ENCODE results near the gene KLF3.
A peak's percentile ranks its signal among the peaks of the same experiment; 100 is the strongest.

KLF3 gene

GRCh38 chr4:38716256-38716655 is 52.3 kb downstream of the KLF3 start:
- TF ChIP-seq, protein P1, sequence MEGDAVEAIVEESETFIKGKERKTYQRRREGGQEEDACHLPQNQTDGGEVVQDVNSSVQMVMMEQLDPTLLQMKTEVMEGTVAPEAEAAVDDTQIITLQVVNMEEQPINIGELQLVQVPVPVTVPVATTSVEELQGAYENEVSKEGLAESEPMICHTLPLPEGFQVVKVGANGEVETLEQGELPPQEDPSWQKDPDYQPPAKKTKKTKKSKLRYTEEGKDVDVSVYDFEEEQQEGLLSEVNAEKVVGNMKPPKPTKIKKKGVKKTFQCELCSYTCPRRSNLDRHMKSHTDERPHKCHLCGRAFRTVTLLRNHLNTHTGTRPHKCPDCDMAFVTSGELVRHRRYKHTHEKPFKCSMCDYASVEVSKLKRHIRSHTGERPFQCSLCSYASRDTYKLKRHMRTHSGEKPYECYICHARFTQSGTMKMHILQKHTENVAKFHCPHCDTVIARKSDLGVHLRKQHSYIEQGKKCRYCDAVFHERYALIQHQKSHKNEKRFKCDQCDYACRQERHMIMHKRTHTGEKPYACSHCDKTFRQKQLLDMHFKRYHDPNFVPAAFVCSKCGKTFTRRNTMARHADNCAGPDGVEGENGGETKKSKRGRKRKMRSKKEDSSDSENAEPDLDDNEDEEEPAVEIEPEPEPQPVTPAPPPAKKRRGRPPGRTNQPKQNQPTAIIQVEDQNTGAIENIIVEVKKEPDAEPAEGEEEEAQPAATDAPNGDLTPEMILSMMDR (conservative IDR thresholded peaks at IDR 0.05) = no peak
- H3K27ac ChIP-seq = peak overlapping the region; percentile 67

DNA sequence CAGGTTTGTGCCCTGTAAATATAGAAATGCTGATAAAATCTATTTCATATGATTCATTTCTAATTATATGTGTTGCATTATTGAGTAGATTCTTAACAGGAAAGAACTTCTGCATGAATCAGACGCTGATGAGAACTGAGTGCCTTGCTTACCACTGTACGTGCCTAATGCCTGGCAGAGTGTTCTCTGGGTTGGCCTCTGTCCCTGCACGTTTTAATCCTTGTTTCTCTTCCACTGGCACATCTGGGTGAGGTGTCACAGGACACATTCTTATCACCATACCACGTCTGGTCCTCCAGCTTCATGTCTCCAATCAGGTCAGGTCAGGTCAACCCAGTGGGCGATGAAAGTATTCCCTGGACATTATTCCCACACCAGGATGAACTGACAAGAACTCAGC is 53.6 kb downstream of the KLF3 start:
- peak overlapping the region; percentile 67 for H3K27ac ChIP-seq
- TF ChIP-seq, protein P1 (conservative IDR thresholded peaks at IDR 0.05) = no peak

GRCh38 chr4:38723114-38723513 is 59.1 kb downstream of the KLF3 start:
- TF ChIP-seq, protein P1 (conservative IDR thresholded peaks at IDR 0.05) = no peak
- H3K27ac ChIP-seq = peak overlapping the region; percentile 5; the same call in 1 of the 2 replicates

GRCh38 chr4:38723726-38724474 is 59.9 kb downstream of the KLF3 start:
- peak overlapping the region; percentile 5; the same call in 1 of the 2 replicates for H3K27ac ChIP-seq
- TF ChIP-seq, protein P1 (conservative IDR thresholded peaks at IDR 0.05) = no peak

DNA sequence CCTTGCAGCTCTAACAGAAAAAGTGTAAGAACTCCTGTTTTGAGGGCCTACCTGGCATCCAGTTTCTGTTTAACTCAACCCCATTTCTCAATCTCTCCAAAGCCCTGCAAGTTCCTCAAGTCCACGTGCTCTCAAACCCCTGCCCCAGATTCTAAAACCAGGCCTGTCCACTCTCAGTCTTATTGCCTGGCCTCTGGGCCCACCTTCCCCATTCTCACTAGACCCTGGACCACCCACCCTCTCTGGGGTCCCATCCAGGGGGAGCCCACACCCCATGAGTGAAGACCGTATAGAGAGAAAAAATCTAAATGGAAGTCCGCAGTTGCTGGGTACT is 60.4 kb downstream of the KLF3 start:
- TF ChIP-seq, protein P1 (conservative IDR thresholded peaks at IDR 0.05) = no peak
- H3K27ac ChIP-seq = no peak overlapping the region

DNA sequence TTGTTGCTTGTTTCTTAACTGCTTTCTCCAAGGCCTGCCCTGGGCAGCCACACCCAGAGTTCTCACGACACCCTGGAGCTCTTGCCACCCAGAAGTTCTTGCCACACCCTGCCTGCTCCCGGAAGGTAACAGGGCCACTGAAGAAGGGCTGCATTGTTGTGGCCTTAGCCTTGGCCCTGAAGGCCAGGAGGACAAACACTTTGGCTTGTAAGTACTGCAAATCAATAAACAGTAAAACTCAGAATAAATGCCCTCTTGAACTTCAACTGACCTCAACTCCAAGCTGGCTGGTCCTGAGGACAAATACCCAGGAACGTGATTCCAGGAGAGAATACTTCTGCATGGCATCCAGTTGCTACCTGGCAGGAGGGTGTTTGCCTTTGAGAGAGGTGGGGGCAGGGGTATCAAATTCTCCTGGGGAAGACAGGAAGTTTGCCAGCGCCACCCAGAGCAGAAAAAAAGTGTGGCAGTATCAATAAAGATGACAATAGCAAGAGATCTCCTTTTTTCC is 64.7 kb downstream of the KLF3 start:
- TF ChIP-seq, protein P1 (conservative IDR thresholded peaks at IDR 0.05) = peak; percentile 73
- peak overlapping the region; percentile 53 for H3K27ac ChIP-seq

- TF ChIP-seq, protein P1 (conservative IDR thresholded peaks at IDR 0.05) = no peak
- no peak overlapping the region; the same call in 1 of the 2 replicates for H3K27ac ChIP-seq
Observed at GRCh38 chr4:38730493-38730829, 66.5 kb downstream of the KLF3 start.
